GM12865 (cell line): ENCODE results near the gene C8A.

Experiments used
- DNase-seq: peaks from one replicate; pipeline ENCODE4 v3.0.0; 2010; ENCODE audit warnings: low read depth
- H3K4me3 ChIP-seq: 2 replicates; pipeline ENCODE4 v1.5.1; 2011; ENCODE audit warnings: mild to moderate bottlenecking, low read depth, low read length, control low read depth
- TF ChIP-seq, protein P1 (sequence below): IDR thresholded peaks from 2 replicates; pipeline ENCODE4 v1.5.1; 2011; ENCODE audit warnings: low read length, control low read depth, low read depth, inconsistent platforms; ENCODE audit not compliant: insufficient read depth; ENCODE audit errors: missing control alignments

Gene C8A

DNA sequence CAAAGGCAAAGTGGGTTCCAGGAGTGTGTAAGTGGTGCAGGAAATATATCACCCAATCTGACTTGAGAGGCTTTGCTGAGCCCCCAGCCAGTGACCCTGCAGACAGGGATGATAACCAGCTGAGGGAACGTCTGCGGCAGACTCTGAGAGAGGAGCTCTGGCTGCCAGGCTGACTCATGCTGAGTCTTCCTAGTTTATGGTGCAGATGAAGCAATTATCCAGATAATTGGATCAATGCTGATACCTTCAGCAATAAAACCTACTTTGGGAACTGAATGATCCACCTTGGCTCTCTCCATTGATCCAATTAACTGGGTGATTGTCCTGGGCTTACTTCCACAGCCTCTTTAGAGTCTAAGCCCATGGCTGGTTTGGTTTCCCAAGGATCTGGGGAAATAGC lies 103.9 kb downstream of the C8A start:
- H3K4me3 ChIP-seq: no peak overlapping the region
- no peak for DNase-seq
- TF ChIP-seq, protein P1, sequence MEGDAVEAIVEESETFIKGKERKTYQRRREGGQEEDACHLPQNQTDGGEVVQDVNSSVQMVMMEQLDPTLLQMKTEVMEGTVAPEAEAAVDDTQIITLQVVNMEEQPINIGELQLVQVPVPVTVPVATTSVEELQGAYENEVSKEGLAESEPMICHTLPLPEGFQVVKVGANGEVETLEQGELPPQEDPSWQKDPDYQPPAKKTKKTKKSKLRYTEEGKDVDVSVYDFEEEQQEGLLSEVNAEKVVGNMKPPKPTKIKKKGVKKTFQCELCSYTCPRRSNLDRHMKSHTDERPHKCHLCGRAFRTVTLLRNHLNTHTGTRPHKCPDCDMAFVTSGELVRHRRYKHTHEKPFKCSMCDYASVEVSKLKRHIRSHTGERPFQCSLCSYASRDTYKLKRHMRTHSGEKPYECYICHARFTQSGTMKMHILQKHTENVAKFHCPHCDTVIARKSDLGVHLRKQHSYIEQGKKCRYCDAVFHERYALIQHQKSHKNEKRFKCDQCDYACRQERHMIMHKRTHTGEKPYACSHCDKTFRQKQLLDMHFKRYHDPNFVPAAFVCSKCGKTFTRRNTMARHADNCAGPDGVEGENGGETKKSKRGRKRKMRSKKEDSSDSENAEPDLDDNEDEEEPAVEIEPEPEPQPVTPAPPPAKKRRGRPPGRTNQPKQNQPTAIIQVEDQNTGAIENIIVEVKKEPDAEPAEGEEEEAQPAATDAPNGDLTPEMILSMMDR: no peak

DNA sequence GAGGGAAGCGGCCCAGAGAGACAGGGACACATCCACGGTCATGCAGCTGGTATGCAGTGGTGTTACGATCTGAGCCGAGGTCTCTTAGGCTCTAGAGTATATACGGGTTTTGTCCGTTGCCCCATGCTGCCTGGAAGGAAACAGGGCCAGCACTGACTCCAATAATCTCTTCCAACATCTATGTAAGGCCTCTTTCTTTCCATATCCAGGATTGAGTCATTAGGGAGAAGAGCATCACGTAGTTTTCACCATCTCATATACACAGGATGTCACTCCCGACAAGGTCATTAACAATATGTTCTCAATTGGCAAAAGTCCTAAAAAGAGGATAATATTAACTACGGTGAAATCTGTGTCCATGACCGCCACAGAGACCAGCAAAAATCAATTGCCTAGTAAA lies 106.8 kb downstream of the C8A start:
- TF ChIP-seq, protein P1: no peak
- no peak for DNase-seq

DNA sequence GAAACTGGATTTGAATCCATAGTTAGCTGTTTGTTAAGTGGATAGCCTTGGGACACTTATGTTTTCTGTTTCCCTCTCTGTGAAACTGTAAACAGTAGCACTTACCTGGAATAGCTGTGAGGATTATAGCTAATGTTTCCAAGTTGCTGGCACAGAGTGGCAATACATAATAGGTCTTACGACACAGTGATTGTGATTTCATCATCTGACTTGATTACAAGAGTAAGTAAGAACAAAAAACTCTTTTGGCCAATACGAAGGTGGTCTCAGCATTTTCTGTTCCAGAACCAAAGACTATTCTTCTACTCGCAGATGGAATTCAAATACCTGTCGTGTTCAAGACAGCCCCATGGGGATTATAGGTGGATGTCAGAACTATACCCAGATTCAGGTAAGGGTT lies 109.1 kb downstream of the C8A start:
- no peak for DNase-seq
- no peak overlapping the region for H3K4me3 ChIP-seq
- TF ChIP-seq, protein P1: no peak

More for the DNA sequence above, 106.8 kb downstream of the C8A start:
- H3K4me3 ChIP-seq: no peak overlapping the region

DNA sequence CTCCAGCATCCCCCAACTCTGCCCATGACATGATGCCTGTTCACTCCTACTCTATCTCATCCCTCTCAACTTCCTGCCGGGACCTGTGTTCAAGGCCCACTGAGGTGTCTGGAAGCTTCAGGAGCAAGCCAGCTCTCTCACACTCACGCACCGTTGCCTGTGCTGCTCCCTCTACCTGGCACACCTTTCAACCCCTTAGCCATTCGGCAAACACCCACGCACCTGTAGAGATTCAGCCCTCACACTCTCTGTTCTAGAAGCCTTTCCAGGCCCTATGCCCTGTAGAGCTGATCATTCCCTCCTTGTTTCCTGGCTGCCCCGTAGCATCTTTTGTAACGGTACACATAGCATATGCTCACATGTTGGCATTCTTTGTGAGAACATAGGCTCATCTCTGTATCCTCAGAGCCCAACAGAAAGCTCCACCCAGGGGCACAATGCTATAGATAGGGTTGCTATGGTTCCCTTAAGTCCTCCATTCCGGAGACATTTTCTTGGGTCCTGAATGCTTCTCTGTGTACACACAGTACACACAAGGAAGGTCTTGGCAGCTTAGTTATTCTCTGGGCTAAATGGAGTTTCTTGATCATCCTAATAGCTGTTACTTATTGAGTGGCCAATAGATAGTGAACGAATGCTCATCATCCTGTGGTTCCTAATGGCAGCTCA lies 109.9 kb downstream of the C8A start:
- TF ChIP-seq, protein P1: no peak
- DNase-seq: no peak

DNA sequence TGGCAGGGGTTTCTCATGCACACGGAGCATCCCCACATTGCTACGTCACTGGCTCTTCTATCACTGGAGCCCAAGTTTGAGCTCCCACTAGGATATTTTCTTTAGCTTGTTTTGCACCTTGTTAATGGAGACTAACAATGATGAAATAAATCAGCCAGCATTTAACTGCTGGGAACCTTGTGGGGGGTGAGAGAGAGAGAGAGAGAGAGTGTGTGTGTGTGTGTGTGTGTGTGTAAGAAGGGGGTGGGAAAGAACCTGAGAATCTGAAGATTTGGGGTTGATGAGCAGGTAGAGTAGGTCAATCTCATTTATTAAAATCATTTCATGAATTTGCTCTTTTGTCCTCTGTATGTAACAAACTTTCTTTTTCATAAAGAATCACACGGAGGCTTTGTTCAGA lies 110.6 kb downstream of the C8A start:
- no peak for DNase-seq
- TF ChIP-seq, protein P1: no peak
- H3K4me3 ChIP-seq: no peak overlapping the region

More for the DNA sequence above, 109.9 kb downstream of the C8A start:
- H3K4me3 ChIP-seq: no peak overlapping the region

DNA sequence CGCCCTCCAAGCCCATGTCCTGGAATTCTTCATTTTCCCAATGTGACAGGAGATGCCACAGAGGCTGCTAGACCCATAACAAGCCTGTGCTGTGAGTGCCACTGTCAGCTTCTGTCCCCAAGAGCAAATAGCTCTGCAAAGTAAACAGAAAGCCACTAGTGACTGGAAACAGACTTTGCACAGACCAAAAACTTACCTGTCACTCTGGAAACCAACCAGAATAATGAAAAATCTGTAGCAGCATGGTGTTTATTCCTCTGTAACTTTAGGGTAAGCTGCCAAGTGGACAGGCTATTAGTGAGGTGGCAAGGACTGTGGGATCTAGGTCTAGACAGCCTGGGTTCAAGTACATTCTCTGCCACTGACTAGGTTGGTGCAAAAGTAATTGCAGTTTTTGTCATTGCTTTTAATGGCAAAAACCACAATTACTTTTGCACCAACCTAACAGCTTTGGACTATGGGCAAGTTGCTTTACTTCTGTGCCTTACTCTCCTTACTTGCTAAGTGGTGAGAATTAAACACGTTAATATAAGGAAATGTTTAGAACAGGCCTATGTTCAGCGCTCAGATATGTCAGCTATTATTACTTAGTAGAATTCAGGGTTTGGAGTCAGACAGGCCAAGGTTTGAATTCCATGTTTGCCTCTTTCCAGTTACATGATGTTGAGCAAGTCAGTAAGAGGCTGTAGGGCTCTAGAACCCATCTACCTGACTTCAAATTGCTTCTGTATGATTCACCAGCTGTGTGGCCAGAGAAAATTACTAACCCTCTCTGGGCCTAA lies 111.5 kb downstream of the C8A start, which contains the start of gene C8B:
TSS of gene C8B (minus strand) at position 100 of the 782 bp plus-strand sequence. CDS start at position 33, 67 bp downstream.
- no peak within 1 kb of the TSS for H3K4me3 ChIP-seq
- TF ChIP-seq, protein P1: no peak
- DNase-seq: no peak

DNA sequence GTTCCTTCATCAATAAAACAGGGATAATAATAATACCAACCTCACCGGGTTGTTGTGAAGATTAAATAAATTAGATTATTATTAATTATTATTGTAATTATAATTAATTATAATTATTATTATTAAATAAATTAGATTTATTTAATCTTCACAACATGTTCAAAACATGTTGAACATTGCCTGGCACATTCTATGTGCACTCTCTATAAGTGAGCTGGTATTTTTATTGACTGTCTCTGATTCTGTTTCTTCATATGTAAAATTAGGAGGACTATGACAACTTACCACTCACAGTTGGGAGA lies 112.1 kb downstream of the C8A start:
- no peak overlapping the region for H3K4me3 ChIP-seq
- TF ChIP-seq, protein P1: no peak

More for the DNA sequence above, 112.1 kb downstream of the C8A start:
- no peak for DNase-seq
